A549 (cell line): ENCODE data around the gene BIN1. TPM values are rescaled to one million over a fixed set of nuclear protein-coding genes. Genes with fewer than 3 reads are reported as not detected.

Source experiments
- ATAC-seq, 2 experiments: fragments of 200-7000 bp in 1 of 2; fragments of >200 bp in 1 of 2; cut with Nextera tagmentation in 1 of 2; cut with Tn5 transposase in 1 of 2; 3 replicates each; pipeline versions ENCODE4 v1.8.0 to v1.9.1; 2018 to 2020; ENCODE audit warnings: mild to moderate bottlenecking in 1 of 2, moderate library complexity in 1 of 2
- CTCF ChIA-PET: fragments of 300-600 bp; sonication (Branson Sonifier 250); formaldehyde crosslinking; extraction: SDS; loops from one replicate; lab custom pipeline; 2021; ENCODE audit warnings: antibody characterized with exemption, inconsistent platforms; lab: Yijun Ruan, JAX
- POLR2A ChIA-PET: fragments of 350-600 bp; formaldehyde crosslinking; extraction: SDS; loops from one replicate; lab custom pipeline; 2021; ENCODE audit warnings: antibody characterized with exemption, inconsistent platforms; lab: Yijun Ruan, JAX
- DNase-seq, 2 experiments: peaks; one replicate each; pipeline versions ENCODE4 v3.0.0 to v3.0.0-alpha.2; 2011 to 2016; ENCODE audit warnings: low read depth in 1 of 2, low spot score in 1 of 2
- FAIRE-seq: peaks from 2 replicates; lab custom pipeline; 2011; peaks lifted over from hg19 to GRCh38; lab: Jason Lieb, UNC
- H3K27ac ChIP-seq, 2 experiments: fragments of >200 bp; sonication (Bioruptor Twin); formaldehyde crosslinking; 3 replicates each; pipeline ENCODE4 v1.5.1; 2016 to 2017
- H3K4me1 ChIP-seq: fragments of >200 bp; sonication (Bioruptor Twin); formaldehyde crosslinking; 3 replicates; pipeline ENCODE4 v1.6.1; 2016
- H3K4me2 ChIP-seq: fragments of >200 bp; sonication (Bioruptor Twin); formaldehyde crosslinking; 3 replicates; pipeline ENCODE4 v1.6.1; 2016
- H3K4me3 ChIP-seq: fragments of >200 bp; sonication (Bioruptor Twin); formaldehyde crosslinking; 3 replicates; pipeline ENCODE4 v1.5.1; 2016
- H3K9me3 ChIP-seq: fragments of >200 bp; sonication (Bioruptor Twin); formaldehyde crosslinking; 3 replicates; pipeline ENCODE4 v1.6.1; 2016
- ATOH8 ChIP-seq: fragments of 250-450 bp; sonication (Bioruptor Pico); IDR thresholded peaks from 2 replicates; pipeline ENCODE4 v1.5.0; 2020; ENCODE audit warnings: low read depth, mild to moderate bottlenecking, moderate library complexity
- BHLHE40 ChIP-seq: IDR thresholded peaks from 2 replicates; pipeline ENCODE4 v1.6.1; 2012; ENCODE audit warnings: low read depth, low read length, inconsistent platforms
- CBX2 ChIP-seq: fragments of 200-600 bp; sonication (generic); IDR thresholded peaks from 2 replicates; pipeline ENCODE4 v1.6.1; 2016; ENCODE audit warnings: low read depth, mild to moderate bottlenecking, borderline replicate concordance
- CHD4 ChIP-seq: fragments of 200-600 bp; sonication (generic); IDR thresholded peaks from 2 replicates; pipeline ENCODE4 v1.6.1; 2016; ENCODE audit warnings: antibody characterized with exemption, mild to moderate bottlenecking, borderline replicate concordance
- EP300 ChIP-seq, 2 experiments: fragments of >200 bp; sonication (Bioruptor Twin); formaldehyde crosslinking; IDR thresholded peaks; 2 replicates in 1 of 2; 3 replicates in 1 of 2; pipeline ENCODE4 v1.6.1; 2016 to 2017
- ESRRA ChIP-seq: fragments of 150-350 bp; IDR thresholded peaks from 2 replicates; pipeline ENCODE4 v1.6.1; 2014; ENCODE audit warnings: mild to moderate bottlenecking, low read length, borderline replicate concordance
- FOSB ChIP-seq: fragments of 250-450 bp; sonication (Bioruptor Pico); IDR thresholded peaks from 2 replicates; pipeline ENCODE4 v1.5.0; 2020; ENCODE audit warnings: mild to moderate bottlenecking, moderate library complexity
- FOSL2 ChIP-seq, 2 experiments: fragments of 450-650 bp in 1 of 2; fragments of >200 bp in 1 of 2; sonication (Bioruptor Twin) in 1 of 2; formaldehyde crosslinking; IDR thresholded peaks; 2 replicates each; pipeline versions ENCODE4 v1.5.0 to v1.6.1; 2016 to 2020; ENCODE audit warnings: mild to moderate bottlenecking in 1 of 2, moderate library complexity in 1 of 2
- HEYL ChIP-seq: fragments of 250-450 bp; sonication (Bioruptor Pico); IDR thresholded peaks from 2 replicates; pipeline ENCODE4 v1.8.0; 2021; ENCODE audit warnings: mild to moderate bottlenecking, moderate library complexity
- JUNB ChIP-seq: fragments of >200 bp; sonication (Bioruptor Twin); formaldehyde crosslinking; IDR thresholded peaks from 2 replicates; pipeline ENCODE4 v1.6.1; 2016
- NFE2L2 ChIP-seq: fragments of 150-350 bp; conservative IDR thresholded peaks from 2 replicates; pipeline ENCODE4 v1.6.1; 2014; ENCODE audit warnings: low read length
- POLR2A ChIP-seq: IDR thresholded peaks from 2 replicates; pipeline ENCODE4 v1.6.1; 2012; ENCODE audit warnings: mild to moderate bottlenecking, low read length
- RAD21 ChIP-seq, 2 experiments: fragments of >200 bp in 1 of 2; sonication (Bioruptor Twin) in 1 of 2; formaldehyde crosslinking in 1 of 2; IDR thresholded peaks in 1 of 2; conservative IDR thresholded peaks in 1 of 2; 2 replicates in 1 of 2; 3 replicates in 1 of 2; pipeline ENCODE4 v1.6.1; 2012 to 2018; ENCODE audit warnings: inconsistent platforms in 1 of 2
- RCOR1 ChIP-seq: fragments of 150-350 bp; IDR thresholded peaks from 2 replicates; pipeline ENCODE4 v1.6.1; 2014; ENCODE audit warnings: antibody characterized with exemption, low read length, low read depth
- RNF2 ChIP-seq: fragments of 200-600 bp; sonication (generic); IDR thresholded peaks from 2 replicates; pipeline ENCODE4 v1.6.1; 2016; ENCODE audit warnings: low read depth, mild to moderate bottlenecking, antibody characterized with exemption, moderate library complexity, borderline replicate concordance
- SREBF2 ChIP-seq: fragments of 450-650 bp; IDR thresholded peaks from 2 replicates; pipeline ENCODE4 v1.6.1; 2014; ENCODE audit warnings: mild to moderate bottlenecking, moderate library complexity
- TFCP2L1 ChIP-seq: fragments of 250-450 bp; sonication (Bioruptor Pico); IDR thresholded peaks from 2 replicates; pipeline ENCODE4 v1.5.0; 2021; ENCODE audit warnings: mild to moderate bottlenecking
- USF2 ChIP-seq: fragments of 450-650 bp; IDR thresholded peaks from 2 replicates; pipeline ENCODE4 v1.6.1; 2014; ENCODE audit warnings: antibody characterized with exemption
- ZC3H11A ChIP-seq: fragments of 450-650 bp; IDR thresholded peaks from 2 replicates; pipeline ENCODE4 v1.6.1; 2014; ENCODE audit warnings: antibody characterized with exemption, mild to moderate bottlenecking
- ZFP36 ChIP-seq: fragments of 450-650 bp; IDR thresholded peaks from 2 replicates; pipeline ENCODE4 v1.6.1; 2014; ENCODE audit warnings: borderline replicate concordance; ENCODE audit not compliant: partially characterized antibody
- ZSCAN20 ChIP-seq: fragments of 250-450 bp; sonication (Bioruptor Pico); IDR thresholded peaks from 2 replicates; pipeline ENCODE4 v1.8.0; 2022; ENCODE audit warnings: mild to moderate bottlenecking, moderate library complexity
- WGBS: methylation state at CpG from one replicate; pipeline ENCODE4 v1.1.6; 2017; ENCODE audit errors: missing lambda C conversion rate; 5-methylcytosine and 5-hydroxymethylcytosine counted together
- polyA plus RNA-seq, 4 experiments: library from polyadenylated mRNA; depleted of rRNA in 3 of 4; stranded (reverse); fragments of >200 nt; fragmentation: RNase III in 1 of 4; extraction: RNeasy Plus Mini Kit Qiagen cat#74134 plus additional on column Dnase treatment in 1 of 4; gene quantifications; 2 replicates in 3 of 4; 3 replicates in 1 of 4; pipeline ENCODE4 v1.2.3, GENCODE V29; 2011 to 2017
- TF ChIP-seq, protein P1 (sequence below): fragments of 250-450 bp; sonication (Bioruptor Pico); IDR thresholded peaks from 2 replicates; pipeline ENCODE4 v1.5.0; 2021; ENCODE audit warnings: mild to moderate bottlenecking, moderate library complexity, borderline replicate concordance
- TF ChIP-seq, protein P2 (sequence below): fragments of 150-350 bp; IDR thresholded peaks from 2 replicates; pipeline ENCODE4 v1.6.1; 2014; ENCODE audit warnings: low read depth, mild to moderate bottlenecking, low read length
- TF ChIP-seq, protein P3 (sequence below): fragments of >200 bp; sonication (Bioruptor Twin); formaldehyde crosslinking; IDR thresholded peaks from 3 replicates; pipeline ENCODE4 v1.6.1; 2016
- TF ChIP-seq, protein P4 (sequence below): fragments of >200 bp; sonication (Bioruptor Twin); formaldehyde crosslinking; IDR thresholded peaks from 2 replicates; pipeline ENCODE4 v1.6.1; 2016
- TF ChIP-seq, protein P5 (sequence below): IDR thresholded peaks from 2 replicates; pipeline ENCODE4 v1.6.1; 2012

BIN1 gene
- polyA plus RNA-seq, 2 of the 4 experiments (the other 2 are of a cell fraction), result 15.5 to 34.1 TPM

DNA sequence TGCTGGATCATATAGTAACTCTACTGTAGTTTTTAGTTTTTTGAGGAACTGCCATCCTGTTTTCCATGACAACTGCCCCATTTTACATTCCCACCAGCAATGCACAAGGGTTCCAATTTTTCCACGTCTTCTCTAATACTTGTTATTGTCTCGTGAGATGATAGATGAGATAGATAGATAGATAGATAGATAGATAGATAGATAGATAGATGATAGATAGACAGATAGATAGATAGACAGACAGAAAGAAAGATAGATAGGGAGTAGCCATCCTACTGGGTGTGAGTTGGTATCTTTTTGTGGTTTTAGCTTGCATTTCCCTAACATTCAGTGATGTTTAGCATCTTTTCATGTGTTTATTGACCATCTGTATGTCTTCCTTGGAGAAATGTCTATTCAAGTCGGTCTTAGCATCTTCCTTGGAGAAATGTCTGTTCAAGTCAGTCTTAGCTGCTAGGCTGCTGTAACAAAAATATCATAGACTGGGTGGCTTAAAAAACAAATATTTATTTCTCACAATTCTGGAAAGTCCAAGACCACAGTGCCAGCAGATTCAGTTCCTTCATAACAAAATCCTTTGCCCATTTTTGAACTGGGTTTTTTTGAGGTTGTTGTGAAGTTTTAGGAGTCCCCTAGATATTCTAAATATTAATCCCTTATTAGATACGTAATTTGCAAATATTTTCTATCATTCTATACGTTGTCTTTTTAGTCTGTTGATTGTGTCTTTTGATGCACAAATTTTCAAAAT is 98.5 kb downstream of the BIN1 start:
- POLR2A ChIA-PET, result no interaction called here

GRCh38 chr2:127007652-127008051 is 99.3 kb downstream of the BIN1 start:
- H3K27ac ChIP-seq, result no peak overlapping the region
- 43% methylated on average over 3 of the region's 3 CpGs for WGBS
- FAIRE-seq (no peak), DNase-seq (peak in 1 of 2 experiments; percentile 23), ATAC-seq (peak; percentile 40 to 62; a peak in 3 of 6 replicates)
- 0 out of 3 replicates have a peak, but pooled peaks cover 4% of the 10 kb centered on the region for H3K9me3 ChIP-seq
- H3K4me2 ChIP-seq, result peak overlapping the region; percentile 39; the same call in 2 of the 3 replicates
- CTCF ChIA-PET, result no interaction called here
- peaks cover 8% of the 10 kb centered on the region; the same call in 1 of the 3 replicates for H3K4me1 ChIP-seq
- no peak overlapping the region for H3K4me3 ChIP-seq
- POLR2A ChIA-PET, result no interaction called here
- TF ChIP-seq ZFP36, result no peak
- no peak for TF ChIP-seq CBX2
- no peak for TF ChIP-seq TFCP2L1 (CRISPR knock-in tag)
- peak; percentile 27; the same call in 1 of the 2 replicates for TF ChIP-seq JUNB
- no peak for TF ChIP-seq FOSL2 (IDR thresholded peaks at IDR 0.05)
- TF ChIP-seq FOSL2 (CRISPR knock-in tag; IDR thresholded peaks at IDR 0.05), result peak; percentile 59
- TF ChIP-seq RAD21 (conservative IDR thresholded peaks at IDR 0.05 in 1 of 2, IDR thresholded peaks at IDR 0.05 in 1 of 2), result no peak

More for the DNA sequence above, 98.5 kb downstream of the BIN1 start:
- Histone ChIP-seq H3K4me1 (peaks cover 8% of the 10 kb centered on the region; the same call in 1 of the 3 replicates), H3K4me2 (no peak overlapping the region), H3K9me3 (0 out of 3 replicates have a peak, but pooled peaks cover 4% of the 10 kb centered on the region), H3K4me3 (no peak overlapping the region), H3K27ac (no peak overlapping the region)
- no peak for FAIRE-seq
- TF ChIP-seq CHD4, result no peak
- TF ChIP-seq ESRRA, result no peak
- TF ChIP-seq, protein P1, sequence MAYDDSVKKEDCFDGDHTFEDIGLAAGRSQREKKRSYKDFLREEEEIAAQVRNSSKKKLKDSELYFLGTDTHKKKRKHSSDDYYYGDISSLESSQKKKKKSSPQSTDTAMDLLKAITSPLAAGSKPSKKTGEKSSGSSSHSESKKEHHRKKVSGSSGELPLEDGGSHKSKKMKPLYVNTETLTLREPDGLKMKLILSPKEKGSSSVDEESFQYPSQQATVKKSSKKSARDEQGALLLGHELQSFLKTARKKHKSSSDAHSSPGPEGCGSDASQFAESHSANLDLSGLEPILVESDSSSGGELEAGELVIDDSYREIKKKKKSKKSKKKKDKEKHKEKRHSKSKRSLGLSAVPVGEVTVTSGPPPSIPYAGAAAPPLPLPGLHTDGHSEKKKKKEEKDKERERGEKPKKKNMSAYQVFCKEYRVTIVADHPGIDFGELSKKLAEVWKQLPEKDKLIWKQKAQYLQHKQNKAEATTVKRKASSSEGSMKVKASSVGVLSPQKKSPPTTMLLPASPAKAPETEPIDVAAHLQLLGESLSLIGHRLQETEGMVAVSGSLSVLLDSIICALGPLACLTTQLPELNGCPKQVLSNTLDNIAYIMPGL (CRISPR knock-in tag), result no peak
- no peak for TF ChIP-seq NFE2L2
- no peak for TF ChIP-seq SREBF2
- TF ChIP-seq ATOH8 (CRISPR knock-in tag), result no peak
- TF ChIP-seq, protein P2, sequence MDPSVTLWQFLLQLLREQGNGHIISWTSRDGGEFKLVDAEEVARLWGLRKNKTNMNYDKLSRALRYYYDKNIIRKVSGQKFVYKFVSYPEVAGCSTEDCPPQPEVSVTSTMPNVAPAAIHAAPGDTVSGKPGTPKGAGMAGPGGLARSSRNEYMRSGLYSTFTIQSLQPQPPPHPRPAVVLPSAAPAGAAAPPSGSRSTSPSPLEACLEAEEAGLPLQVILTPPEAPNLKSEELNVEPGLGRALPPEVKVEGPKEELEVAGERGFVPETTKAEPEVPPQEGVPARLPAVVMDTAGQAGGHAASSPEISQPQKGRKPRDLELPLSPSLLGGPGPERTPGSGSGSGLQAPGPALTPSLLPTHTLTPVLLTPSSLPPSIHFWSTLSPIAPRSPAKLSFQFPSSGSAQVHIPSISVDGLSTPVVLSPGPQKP, result no peak
- TF ChIP-seq RNF2, result no peak
- no peak for TF ChIP-seq FOSB (CRISPR knock-in tag)
- TF ChIP-seq POLR2A, result no peak
- TF ChIP-seq, protein P3, sequence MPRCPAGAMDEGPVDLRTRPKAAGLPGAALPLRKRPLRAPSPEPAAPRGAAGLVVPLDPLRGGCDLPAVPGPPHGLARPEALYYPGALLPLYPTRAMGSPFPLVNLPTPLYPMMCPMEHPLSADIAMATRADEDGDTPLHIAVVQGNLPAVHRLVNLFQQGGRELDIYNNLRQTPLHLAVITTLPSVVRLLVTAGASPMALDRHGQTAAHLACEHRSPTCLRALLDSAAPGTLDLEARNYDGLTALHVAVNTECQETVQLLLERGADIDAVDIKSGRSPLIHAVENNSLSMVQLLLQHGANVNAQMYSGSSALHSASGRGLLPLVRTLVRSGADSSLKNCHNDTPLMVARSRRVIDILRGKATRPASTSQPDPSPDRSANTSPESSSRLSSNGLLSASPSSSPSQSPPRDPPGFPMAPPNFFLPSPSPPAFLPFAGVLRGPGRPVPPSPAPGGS, result no peak
- no peak for TF ChIP-seq ZSCAN20 (CRISPR knock-in tag)
- TF ChIP-seq USF2, result no peak
- no peak for TF ChIP-seq ZC3H11A
- TF ChIP-seq, protein P4, sequence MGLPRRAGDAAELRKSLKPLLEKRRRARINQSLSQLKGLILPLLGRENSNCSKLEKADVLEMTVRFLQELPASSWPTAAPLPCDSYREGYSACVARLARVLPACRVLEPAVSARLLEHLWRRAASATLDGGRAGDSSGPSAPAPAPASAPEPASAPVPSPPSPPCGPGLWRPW, result no peak
- TF ChIP-seq, protein P5, sequence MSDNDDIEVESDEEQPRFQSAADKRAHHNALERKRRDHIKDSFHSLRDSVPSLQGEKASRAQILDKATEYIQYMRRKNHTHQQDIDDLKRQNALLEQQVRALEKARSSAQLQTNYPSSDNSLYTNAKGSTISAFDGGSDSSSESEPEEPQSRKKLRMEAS, result no peak
- no peak for TF ChIP-seq EP300 (IDR thresholded peaks at IDR 0.05)
- no peak for TF ChIP-seq RCOR1
- no peak for TF ChIP-seq HEYL (CRISPR knock-in tag)
- no peak for TF ChIP-seq BHLHE40
- DNase-seq, result no peak
- CTCF ChIA-PET, result no interaction called here
- ATAC-seq, result no peak
- WGBS, result 38% methylated on average over 5 of the region's 5 CpGs
